ENCODE data around the gene SLC23A1.
"Not testable (repeated sequence)": the region's sequence is repeated elsewhere in the genome, so short reads cannot be mapped to it uniquely, and the experiment has no call there.

SLC23A1 gene

DNA sequence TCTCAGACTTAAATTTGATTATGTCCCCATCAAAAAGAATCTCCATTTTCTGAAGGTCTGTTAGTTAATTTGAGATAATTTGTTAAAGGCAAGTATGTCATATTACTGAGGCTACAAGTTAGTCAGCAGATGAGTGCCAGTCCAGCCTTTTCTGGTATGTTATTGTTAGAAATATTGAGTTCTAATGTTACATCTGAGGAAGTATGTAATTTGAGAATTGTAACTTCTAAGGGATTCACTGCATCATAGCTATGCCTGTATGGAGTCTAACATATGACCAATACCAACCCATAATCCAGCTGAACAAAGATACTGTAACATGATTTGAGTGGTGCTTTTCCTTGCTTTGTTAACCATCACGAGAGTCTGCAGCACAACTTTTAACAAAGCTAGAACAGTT, 13.9 kb downstream of the SLC23A1 start:
- no peak for DNase-seq (ENCODE audit: low read depth)

DNA sequence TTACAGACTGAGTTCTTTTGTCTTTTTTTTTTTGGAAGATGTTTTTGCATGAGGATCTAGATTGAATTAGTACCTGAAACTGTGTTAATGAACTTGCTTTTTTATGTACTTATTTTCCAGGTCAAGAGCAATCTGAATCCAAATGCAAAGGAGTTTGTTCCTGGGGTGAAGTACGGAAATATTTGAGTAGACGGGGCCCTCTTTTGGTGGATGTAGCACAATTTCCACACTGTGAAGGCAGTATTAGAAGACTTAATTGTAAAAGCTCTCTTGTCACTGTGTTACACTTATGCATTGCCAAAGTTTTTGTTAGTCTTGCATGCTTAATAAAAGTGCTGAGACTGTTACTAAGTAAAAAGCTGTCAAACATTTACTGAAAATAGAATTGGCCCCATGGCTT, 14.5 kb downstream of the SLC23A1 start:
- no peak for DNase-seq (ENCODE audit: low read depth)

- no peak for DNase-seq (ENCODE audit: low read depth)
Measured at GRCh38 chr5:139364466-139364865, 18.6 kb downstream of the SLC23A1 start.

DNA sequence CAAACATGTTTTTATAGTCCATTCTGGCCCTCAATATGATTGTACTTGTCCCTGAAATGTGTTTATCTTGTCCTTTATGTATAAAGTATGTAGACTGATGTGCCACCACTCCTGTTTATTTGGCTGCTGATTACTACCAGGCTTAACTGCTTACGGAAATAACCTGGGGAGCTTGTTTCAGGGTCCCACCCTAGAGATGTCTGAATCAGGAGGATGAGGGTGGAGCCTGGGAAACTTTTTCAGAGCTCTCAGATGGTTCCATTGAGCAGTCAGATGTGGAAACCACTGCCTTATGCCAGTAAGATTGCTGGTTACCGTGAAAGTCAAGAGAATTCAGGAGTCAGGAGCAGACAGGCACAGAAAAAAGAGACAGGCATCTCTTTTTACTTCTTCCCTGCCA, 19.2 kb downstream of the SLC23A1 start:
- no peak for DNase-seq (ENCODE audit: low read depth)

GRCh38 chr5:139361835-139362429, 21.2 kb downstream of the SLC23A1 start:
- DNase-seq (ENCODE audit: low read depth), result no peak

GRCh38 chr5:139360384-139360783, 22.7 kb downstream of the SLC23A1 start:
- DNase-seq (ENCODE audit: low read depth), result no peak

DNA sequence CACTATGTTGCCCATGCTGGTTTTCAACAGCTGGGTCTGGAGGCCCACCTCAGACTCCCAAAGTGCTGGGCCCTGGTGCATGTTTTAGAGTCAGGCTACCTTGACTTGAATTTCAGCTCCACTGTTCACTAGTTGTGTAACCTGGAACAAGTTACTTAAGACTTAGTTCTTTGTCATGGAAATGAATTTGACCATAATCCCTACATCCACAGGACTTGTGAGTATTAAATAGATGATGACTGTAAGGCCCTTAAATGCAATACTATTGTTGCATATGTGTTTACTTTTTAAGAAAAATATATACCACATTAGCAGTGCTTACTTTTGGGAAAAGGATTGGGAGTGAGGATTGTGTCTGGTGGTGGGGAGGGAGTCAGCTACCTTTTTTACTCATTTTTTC, 25.0 kb downstream of the SLC23A1 start:
- no peak for DNase-seq (ENCODE audit: low read depth)

GRCh38 chr5:139355900-139356299, 27.2 kb downstream of the SLC23A1 start:
- not testable (repeated sequence) for DNase-seq (ENCODE audit: low read depth)

- DNase-seq (ENCODE audit: low read depth), result no peak
Measured at GRCh38 chr5:139354186-139354585, 28.9 kb downstream of the SLC23A1 start.

DNA sequence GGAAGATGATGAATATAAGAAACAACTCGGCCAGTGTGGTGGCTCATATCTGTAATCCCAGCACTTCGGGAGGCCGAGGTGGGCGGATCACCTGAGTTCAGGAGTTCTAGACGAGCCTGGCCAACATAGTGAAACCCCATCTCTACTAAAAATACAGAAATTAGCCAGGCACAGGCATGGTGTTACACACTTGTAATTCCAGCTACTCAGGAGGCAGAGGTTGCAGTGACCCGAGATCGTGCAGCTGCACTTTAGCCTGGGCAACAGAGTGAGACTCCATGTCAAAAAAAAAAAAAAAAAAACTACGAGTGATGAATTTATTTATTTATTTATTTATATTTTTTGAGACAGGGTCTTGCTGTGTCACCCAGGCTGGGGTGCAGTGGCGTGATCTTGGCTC, 35.2 kb downstream of the SLC23A1 start:
- DNase-seq (ENCODE audit: low read depth), result not testable (repeated sequence)

DNA sequence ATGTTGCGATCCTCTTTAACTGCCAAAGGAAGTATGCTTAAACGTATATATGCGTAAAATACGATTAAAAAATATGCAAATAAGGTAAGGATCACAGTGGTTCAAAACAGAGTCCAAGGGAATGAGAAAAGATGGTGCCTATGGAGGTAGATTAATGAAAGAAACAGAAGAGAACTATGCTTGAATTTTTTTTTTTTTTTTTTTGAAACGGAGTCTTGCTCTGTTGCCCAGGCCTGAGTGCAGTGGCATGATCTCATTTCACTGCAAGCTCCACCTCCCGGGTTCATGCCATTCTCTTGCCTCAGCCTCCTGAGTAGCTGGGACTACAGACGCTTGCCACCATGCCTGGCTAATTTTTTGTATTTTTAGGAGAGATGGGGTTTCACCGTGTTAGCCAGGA, 37.7 kb downstream of the SLC23A1 start:
- not testable (repeated sequence) for DNase-seq (ENCODE audit: low read depth)

DNA sequence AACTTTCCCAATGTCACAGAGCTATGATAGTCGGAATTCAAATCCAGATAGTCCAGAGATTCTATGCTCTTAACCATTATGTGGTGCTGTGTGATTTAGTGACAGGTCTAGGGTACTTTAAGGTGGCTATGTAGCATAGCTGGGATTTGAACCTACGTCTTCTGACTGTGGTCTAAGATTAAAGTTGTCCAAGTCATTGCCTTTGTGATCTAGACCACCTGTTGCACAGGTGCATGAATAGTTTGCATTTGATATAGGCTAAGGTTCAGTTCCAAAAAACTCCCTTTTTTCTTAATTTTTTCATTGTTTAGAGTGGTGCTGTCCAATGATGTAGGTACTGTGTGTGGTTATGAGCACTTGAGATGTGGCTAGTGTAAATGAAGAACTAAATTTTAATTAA, 38.9 kb downstream of the SLC23A1 start:
- DNase-seq (ENCODE audit: low read depth), result no peak

DNA sequence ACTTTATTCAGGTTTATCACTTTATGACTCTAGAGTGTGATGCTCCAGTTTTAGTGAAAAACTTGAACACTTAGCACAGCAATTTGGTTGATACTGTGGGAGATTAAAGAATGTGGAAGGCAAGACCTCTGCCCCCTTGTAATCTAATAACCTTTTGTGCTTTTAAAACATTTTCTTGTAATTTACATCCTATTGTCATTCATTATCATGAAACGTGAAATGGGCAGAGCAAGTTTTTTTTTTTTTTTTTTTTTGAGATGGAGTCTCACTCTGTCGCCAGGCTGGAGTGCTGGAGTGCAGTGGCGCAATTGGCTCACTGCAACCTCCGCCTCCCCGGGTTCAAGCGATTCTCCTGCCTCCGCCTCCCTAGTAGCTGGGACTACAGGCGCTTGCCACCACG, 39.6 kb downstream of the SLC23A1 start:
- DNase-seq (ENCODE audit: low read depth), result no peak

GRCh38 chr5:139342423-139342723, 40.7 kb downstream of the SLC23A1 start:
- no peak for DNase-seq (ENCODE audit: low read depth)

DNA sequence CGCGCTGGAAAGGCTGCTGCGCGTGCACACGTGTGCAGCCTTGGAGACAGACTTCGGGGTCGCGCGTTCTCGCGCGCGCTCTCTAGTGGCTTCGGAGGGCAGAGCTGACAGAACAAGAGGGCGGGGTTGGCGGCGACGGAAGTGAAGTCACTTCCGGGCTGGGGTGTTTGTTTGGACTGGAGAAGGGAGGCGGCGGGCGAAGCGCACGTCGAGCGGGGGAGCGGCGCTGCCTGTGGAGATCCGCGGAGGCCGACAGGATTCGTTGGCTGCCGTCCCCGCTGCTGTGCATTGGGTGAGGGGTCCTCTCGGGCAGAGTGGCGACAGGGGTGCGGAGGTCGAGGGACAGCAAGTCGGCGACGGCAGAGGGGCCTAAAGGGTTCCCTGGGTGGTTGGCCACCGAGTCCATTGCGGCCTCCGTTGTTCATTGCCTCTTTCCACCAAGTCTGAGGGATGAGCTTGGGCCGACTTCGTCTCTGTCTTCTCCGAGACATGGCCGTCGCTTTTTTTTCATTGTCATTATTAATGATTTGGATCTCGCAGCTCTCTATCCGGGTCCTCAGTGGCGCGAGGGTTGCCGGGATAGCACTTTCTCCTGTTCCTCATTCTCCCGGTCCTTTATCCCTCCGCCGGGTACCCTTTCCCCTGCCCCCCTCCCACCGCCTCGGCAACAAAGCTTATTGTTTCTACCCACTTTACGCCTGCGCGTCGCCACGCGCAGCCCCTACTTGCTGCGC, 41.2 kb downstream of the SLC23A1 start, which contains the start of gene PAIP2:
TSS of gene PAIP2 (plus strand) at position 166 of the 734 bp plus-strand sequence. CDS start 21,931 bp downstream, outside the sequence.
- peak; percentile 95 for DNase-seq (ENCODE audit: low read depth)

GRCh38 chr5:139341187-139341688, 41.9 kb downstream of the SLC23A1 start:
- no peak for DNase-seq (ENCODE audit: low read depth)

DNA sequence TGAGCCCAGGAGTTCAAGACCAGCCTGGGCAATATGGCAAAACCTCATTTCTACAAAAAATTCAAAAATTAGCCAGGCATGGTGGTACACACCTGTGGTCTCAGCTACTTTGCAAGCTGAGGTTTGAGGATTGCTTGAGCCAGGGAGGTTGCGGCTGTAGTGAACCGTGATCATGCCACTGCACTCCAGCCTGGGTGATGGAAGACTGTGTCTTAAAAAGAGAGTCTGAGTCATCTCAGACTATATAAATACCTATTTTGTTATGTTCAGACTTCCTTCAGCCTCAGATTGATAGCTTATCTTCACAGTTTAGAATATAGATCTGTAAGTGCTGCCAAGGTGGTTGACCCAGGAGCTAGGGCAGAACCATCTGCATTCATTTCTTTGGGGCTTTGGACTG, 43.0 kb downstream of the SLC23A1 start:
- no peak for DNase-seq (ENCODE audit: low read depth)

DNA sequence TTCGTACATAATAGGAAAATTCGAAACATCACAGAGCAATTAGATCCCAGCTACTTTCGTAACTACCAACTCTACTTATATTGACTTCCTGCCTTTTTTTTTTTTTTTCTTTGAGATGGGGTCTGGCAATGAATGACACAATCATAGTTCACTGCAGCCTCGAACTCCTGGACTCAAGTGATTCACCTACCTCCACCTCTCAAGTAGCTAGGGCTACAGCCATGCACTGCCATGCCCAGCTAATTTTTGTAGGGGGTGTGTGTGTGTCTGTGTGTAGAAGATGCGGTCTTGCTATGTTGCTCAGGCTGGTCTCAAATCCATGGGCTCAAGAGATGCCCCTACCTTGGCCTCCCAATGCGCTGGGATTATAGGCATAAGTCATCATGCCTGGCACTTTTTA, 47.3 kb downstream of the SLC23A1 start:
- no peak for DNase-seq (ENCODE audit: low read depth)

Data from GM04504 (cell line).